Activated CD8-positive, alpha-beta T cell treated with anti-CD3 and anti-CD28 coated beads, Interleukin-2, amount 10 ng/mL, durations not matched to agents 7 days and 5 days (primary cell): ENCODE results near the gene ZNF683. TPM values are rescaled to one million over a fixed set of nuclear protein-coding genes. Genes with fewer than 3 reads are reported as not detected.
A peak's percentile ranks its signal among the peaks of the same experiment; 100 is the strongest.

Experiments used
- ATAC-seq: fragments of 150-1000 bp; cut with Tn5 transposase; one replicate; pipeline ENCODE4 v1.10.0; 2021; ENCODE audit warnings: moderate library complexity
- CTCF ChIA-PET: fragments of 350-600 bp; sonication (Branson Sonifier 250); formaldehyde crosslinking; loops from one replicate; lab custom pipeline; 2021; ENCODE audit warnings: antibody characterized with exemption; lab: Charles Lee
- POLR2A ChIA-PET: fragments of 350-600 bp; sonication (Branson Sonifier 250); formaldehyde crosslinking; loops from one replicate; lab custom pipeline; 2021; ENCODE audit warnings: antibody characterized with exemption; lab: Charles Lee
- DNase-seq: peaks from one replicate; pipeline ENCODE4 v3.0.0-alpha.2; 2020
- H3K27ac Mint-ChIP-seq: one replicate; pipeline ENCODE4 v1.8.0; 2021; ENCODE audit warnings: mild to moderate bottlenecking, mixed read lengths
- H3K27me3 Mint-ChIP-seq: one replicate; pipeline ENCODE4 v1.8.0; 2021; ENCODE audit warnings: low read depth, mixed read lengths
- H3K36me3 Mint-ChIP-seq: one replicate; pipeline ENCODE4 v1.8.0; 2021; ENCODE audit warnings: low read depth, mixed read lengths
- H3K4me1 Mint-ChIP-seq: one replicate; pipeline ENCODE4 v1.8.0; 2021; ENCODE audit warnings: low read depth, mixed read lengths
- H3K4me3 Mint-ChIP-seq: one replicate; pipeline ENCODE4 v1.8.0; 2021; ENCODE audit warnings: mild to moderate bottlenecking, mixed read lengths
- H3K9me3 Mint-ChIP-seq: one replicate; pipeline ENCODE4 v1.8.0; 2022; ENCODE audit warnings: mixed read lengths; ENCODE audit not compliant: insufficient read depth
- total RNA-seq, 2 experiments: library from RNA; stranded (reverse); gene quantifications; one replicate each; pipeline ENCODE4 v1.2.3, GENCODE V29; 2021

Gene ZNF683
- total RNA-seq, 2 experiments from 2014 or later: 24.0 to 26.6 TPM

- ATAC-seq: no peak
- Mint-ChIP-seq H3K27ac (no peak overlapping the region), H3K9me3 (peaks cover 11% of the 10 kb centered on the region), H3K4me1 (peaks cover 73% of the 10 kb centered on the region), H3K36me3 (peaks cover 26% of the 10 kb centered on the region), H3K4me3 (peak overlapping the region; percentile 4), H3K27me3 (peaks cover 2% of the 10 kb centered on the region)
- CTCF ChIA-PET: interaction anchor here (2.0 kb wide), 2 partner anchors 23 to 49 kb away, joined by 8 to 11 read pairs; no protein-coding TSS in a partner anchor
- no peak for DNase-seq
- POLR2A ChIA-PET: no interaction called here
Observed at GRCh38 chr1:26368486-26368885, 4.1 kb downstream of the ZNF683 start.

GRCh38 chr1:26368006-26368405 is 4.5 kb downstream of the ZNF683 start:
- H3K27ac Mint-ChIP-seq: peak overlapping the region; percentile 54
- H3K4me3 Mint-ChIP-seq: peak overlapping the region; percentile 4
- no peak for ATAC-seq
- H3K36me3 Mint-ChIP-seq: peaks cover 26% of the 10 kb centered on the region
- CTCF ChIA-PET: interaction anchor here (2.0 kb wide), 2 partner anchors 23 to 49 kb away, joined by 8 to 11 read pairs; no protein-coding TSS in a partner anchor
- H3K9me3 Mint-ChIP-seq: peaks cover 11% of the 10 kb centered on the region
- H3K27me3 Mint-ChIP-seq: peaks cover 2% of the 10 kb centered on the region
- POLR2A ChIA-PET: no interaction called here
- DNase-seq: no peak
- peaks cover 73% of the 10 kb centered on the region for H3K4me1 Mint-ChIP-seq

GRCh38 chr1:26367441-26367840 is 5.1 kb downstream of the ZNF683 start:
- H3K36me3 Mint-ChIP-seq: peaks cover 24% of the 10 kb centered on the region
- ChIA-PET POLR2A (no interaction called here), CTCF (interaction anchor here (0.8 to 2.0 kb wide), 4 partner anchors 24 to 92 kb away, joined by 3 to 11 read pairs (median 6); no protein-coding TSS in a partner anchor)
- peaks cover 2% of the 10 kb centered on the region for H3K27me3 Mint-ChIP-seq
- DNase-seq (no peak), ATAC-seq (no peak)
- H3K9me3 Mint-ChIP-seq: peaks cover 11% of the 10 kb centered on the region
- H3K27ac Mint-ChIP-seq: peak overlapping the region; percentile 34
- peaks cover 73% of the 10 kb centered on the region for H3K4me1 Mint-ChIP-seq
- no peak overlapping the region for H3K4me3 Mint-ChIP-seq

GRCh38 chr1:26364956-26365355 is 7.6 kb downstream of the ZNF683 start:
- CTCF ChIA-PET: interaction anchor here (0.8 to 9.8 kb wide), 21 partner anchors 11 to 209 kb away, joined by 3 to 160 read pairs (median 11); partner anchors contain the start of genes CD52, CEP85, CRYBG2 and DHDDS
- ATAC-seq: no peak
- POLR2A ChIA-PET: interaction anchor here (1.0 to 1.9 kb wide), 3 partner anchors 8 to 13 kb away, joined by 4 to 7 read pairs (median 4); partner anchors contain the start of gene ZNF683
- peaks cover 11% of the 10 kb centered on the region for H3K27me3 Mint-ChIP-seq
- no peaks in the 10 kb centered on the region for H3K9me3 Mint-ChIP-seq
- peaks cover 70% of the 10 kb centered on the region for H3K4me1 Mint-ChIP-seq
- no peak overlapping the region for H3K4me3 Mint-ChIP-seq
- no peak for DNase-seq
- H3K36me3 Mint-ChIP-seq: peaks cover 12% of the 10 kb centered on the region
- no peak overlapping the region for H3K27ac Mint-ChIP-seq

GRCh38 chr1:26363549-26364448 is 8.8 kb downstream of the ZNF683 start:
- CTCF ChIA-PET: interaction anchor here (0.6 to 9.8 kb wide), 29 partner anchors 9 to 446 kb away, joined by 3 to 160 read pairs (median 6); partner anchors contain the start of genes CD52, CEP85, CRYBG2 and DHDDS
- Mint-ChIP-seq H3K4me3 (peak overlapping the region; percentile 58), H3K27me3 (peaks cover 11% of the 10 kb centered on the region), H3K36me3 (peaks cover 12% of the 10 kb centered on the region), H3K9me3 (no peaks in the 10 kb centered on the region), H3K4me1 (peaks cover 78% of the 10 kb centered on the region), H3K27ac (peak overlapping the region; percentile 70)
- POLR2A ChIA-PET: interaction anchor here (0.6 to 1.9 kb wide), 4 partner anchors 11 to 68 kb away, joined by 3 to 7 read pairs (median 4); partner anchors contain the start of gene DHDDS
- DNase-seq (peak; percentile 93), ATAC-seq (peak; percentile 76)

GRCh38 chr1:26362331-26362730 is 10.2 kb downstream of the ZNF683 start:
- Mint-ChIP-seq H3K27ac (no peak overlapping the region), H3K9me3 (no peaks in the 10 kb centered on the region), H3K27me3 (peaks cover 8% of the 10 kb centered on the region), H3K4me3 (no peak overlapping the region), H3K4me1 (peaks cover 79% of the 10 kb centered on the region), H3K36me3 (peaks cover 10% of the 10 kb centered on the region)
- POLR2A ChIA-PET: interaction anchor here (0.6 to 1.3 kb wide), 2 partner anchors 15 to 320 kb away, joined by 4 to 5 read pairs; no protein-coding TSS in a partner anchor
- DNase-seq (no peak), ATAC-seq (no peak)
- CTCF ChIA-PET: interaction anchor here (0.9 to 9.8 kb wide), 10 partner anchors 14 to 192 kb away, joined by 3 to 160 read pairs (median 26); partner anchors contain the start of genes SH3BGRL3, ZNF593 and ZNF683

- DNase-seq: no peak
- peaks cover 10% of the 10 kb centered on the region for H3K36me3 Mint-ChIP-seq
- H3K9me3 Mint-ChIP-seq: no peaks in the 10 kb centered on the region
- H3K27ac Mint-ChIP-seq: no peak overlapping the region
- peaks cover 8% of the 10 kb centered on the region for H3K27me3 Mint-ChIP-seq
- ChIA-PET POLR2A (interaction anchor here (0.6 kb wide), 1 partner anchor 320 kb away, joined by 4 read pairs; no protein-coding TSS in a partner anchor), CTCF (interaction anchor here (0.9 to 9.8 kb wide), 9 partner anchors 14 to 132 kb away, joined by 3 to 160 read pairs (median 46); partner anchors contain the start of genes SH3BGRL3 and ZNF683)
- peaks cover 81% of the 10 kb centered on the region for H3K4me1 Mint-ChIP-seq
- no peak overlapping the region for H3K4me3 Mint-ChIP-seq
- ATAC-seq: no peak
Observed at GRCh38 chr1:26361605-26362122, 10.9 kb downstream of the ZNF683 start.

- ChIA-PET POLR2A (interaction anchor here (0.8 to 1.1 kb wide), 2 partner anchors 28 to 33 kb away, joined by 3 read pairs; no protein-coding TSS in a partner anchor), CTCF (interaction anchor here (0.8 to 9.8 kb wide), 8 partner anchors 9 to 84 kb away, joined by 3 to 160 read pairs (median 27); partner anchors contain the start of genes SH3BGRL3 and ZNF683)
- Mint-ChIP-seq H3K27ac (peak overlapping the region; percentile 63), H3K27me3 (peaks cover 8% of the 10 kb centered on the region), H3K9me3 (no peaks in the 10 kb centered on the region), H3K4me3 (peak overlapping the region; percentile 74), H3K36me3 (peaks cover 10% of the 10 kb centered on the region), H3K4me1 (peaks cover 78% of the 10 kb centered on the region)
- no peak for DNase-seq
- ATAC-seq: no peak
Observed at GRCh38 chr1:26360807-26361604, 11.5 kb downstream of the ZNF683 start.

GRCh38 chr1:26359981-26360806 is 12.4 kb downstream of the ZNF683 start:
- H3K36me3 Mint-ChIP-seq: peaks cover 9% of the 10 kb centered on the region
- POLR2A ChIA-PET: interaction anchor here (0.8 to 1.1 kb wide), 2 partner anchors 29 to 32 kb away, joined by 3 read pairs; no protein-coding TSS in a partner anchor
- CTCF ChIA-PET: interaction anchor here (0.8 to 9.8 kb wide), 5 partner anchors 10 to 43 kb away, joined by 3 to 160 read pairs (median 9); partner anchors contain the start of gene ZNF683
- H3K27me3 Mint-ChIP-seq: peaks cover 8% of the 10 kb centered on the region
- H3K9me3 Mint-ChIP-seq: no peaks in the 10 kb centered on the region
- peak overlapping the region; percentile 68 for H3K27ac Mint-ChIP-seq
- peak; percentile 14 for ATAC-seq
- peak; percentile 68 for DNase-seq
- H3K4me1 Mint-ChIP-seq: peaks cover 85% of the 10 kb centered on the region
- H3K4me3 Mint-ChIP-seq: peak overlapping the region; percentile 74
